GM18909 (cell line): ENCODE results near the gene ABHD17A.
"Not testable (repeated sequence)": the region's sequence is repeated elsewhere in the genome, so short reads cannot be mapped to it uniquely, and the experiment has no call there.

ENCODE experiments used
- ATAC-seq: cut with Tn5 transposase; IDR thresholded peaks from one replicate; pipeline ENCODE4 v1.9.1; 2021; ENCODE audit warnings: mild to moderate bottlenecking; ENCODE audit not compliant: unreplicated experiment, poor library complexity

ABHD17A gene

DNA sequence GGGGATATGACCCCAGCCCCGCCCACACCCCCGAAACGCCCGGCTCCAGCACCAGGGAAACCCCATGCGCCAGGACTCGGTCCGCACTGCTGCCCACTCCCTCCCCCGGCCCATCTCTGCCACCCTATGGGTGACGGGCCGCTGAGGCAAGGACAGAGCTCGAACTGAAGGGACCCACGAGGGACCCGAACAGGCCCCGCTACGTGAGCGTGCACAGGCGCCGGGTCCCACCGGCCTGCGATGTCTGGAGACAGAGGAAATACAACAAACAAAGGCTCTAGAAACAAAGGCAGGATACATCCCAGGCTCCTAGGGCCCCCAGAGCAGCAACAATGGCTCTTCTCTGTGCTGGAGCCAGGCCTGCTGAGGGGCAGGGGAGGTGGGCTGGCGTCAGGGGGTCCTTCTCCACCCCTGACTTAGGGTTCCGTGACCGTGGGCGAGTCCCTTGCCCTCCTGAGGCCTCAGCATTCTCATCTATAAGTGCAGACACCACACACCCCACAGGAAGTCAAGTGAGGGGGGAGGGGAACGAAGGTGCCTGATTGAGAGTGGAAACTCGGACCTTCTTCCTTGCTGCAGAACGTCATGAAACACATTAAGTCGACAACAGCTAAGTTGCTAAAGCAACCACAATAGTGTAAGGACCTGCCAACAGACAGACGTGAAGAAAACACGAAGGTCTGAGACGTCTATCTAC is 3.1 kb downstream of the ABHD17A start:
- no peak for ATAC-seq

DNA sequence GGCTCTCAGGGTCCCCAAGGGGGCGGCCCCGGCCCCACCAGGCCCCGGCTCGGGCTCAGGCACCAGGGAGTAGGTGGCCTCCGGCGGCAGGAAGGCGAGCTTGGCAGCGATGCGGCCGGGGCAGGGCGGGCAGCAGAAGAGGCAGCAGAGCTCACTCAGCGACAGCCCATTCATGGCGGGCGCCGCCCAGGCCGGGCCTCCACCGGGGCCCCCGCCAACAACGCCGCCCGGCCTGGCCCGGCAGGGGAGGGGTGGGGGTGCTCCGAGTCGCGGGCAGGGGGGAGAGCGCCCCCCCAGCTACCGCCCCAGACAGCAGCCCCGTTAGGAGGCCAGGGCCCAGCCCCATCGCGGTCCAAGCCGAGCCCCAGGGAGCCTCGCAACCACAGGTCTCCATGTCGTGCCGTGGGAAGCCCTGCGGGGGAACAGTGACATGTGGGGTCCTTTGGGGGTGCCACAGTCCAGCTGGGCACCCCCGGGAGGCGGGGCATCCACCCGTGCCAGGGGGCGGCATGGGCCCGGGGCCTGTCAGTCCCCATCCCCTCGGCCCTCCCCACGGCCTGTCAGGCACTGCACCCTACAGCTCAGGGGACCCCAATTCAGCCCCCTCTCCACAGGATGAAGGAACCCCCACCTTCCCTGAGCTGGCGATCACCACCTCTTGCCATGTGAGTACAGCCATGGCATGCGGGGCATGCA is 3.8 kb downstream of the ABHD17A start:
- not testable (repeated sequence) for ATAC-seq

DNA sequence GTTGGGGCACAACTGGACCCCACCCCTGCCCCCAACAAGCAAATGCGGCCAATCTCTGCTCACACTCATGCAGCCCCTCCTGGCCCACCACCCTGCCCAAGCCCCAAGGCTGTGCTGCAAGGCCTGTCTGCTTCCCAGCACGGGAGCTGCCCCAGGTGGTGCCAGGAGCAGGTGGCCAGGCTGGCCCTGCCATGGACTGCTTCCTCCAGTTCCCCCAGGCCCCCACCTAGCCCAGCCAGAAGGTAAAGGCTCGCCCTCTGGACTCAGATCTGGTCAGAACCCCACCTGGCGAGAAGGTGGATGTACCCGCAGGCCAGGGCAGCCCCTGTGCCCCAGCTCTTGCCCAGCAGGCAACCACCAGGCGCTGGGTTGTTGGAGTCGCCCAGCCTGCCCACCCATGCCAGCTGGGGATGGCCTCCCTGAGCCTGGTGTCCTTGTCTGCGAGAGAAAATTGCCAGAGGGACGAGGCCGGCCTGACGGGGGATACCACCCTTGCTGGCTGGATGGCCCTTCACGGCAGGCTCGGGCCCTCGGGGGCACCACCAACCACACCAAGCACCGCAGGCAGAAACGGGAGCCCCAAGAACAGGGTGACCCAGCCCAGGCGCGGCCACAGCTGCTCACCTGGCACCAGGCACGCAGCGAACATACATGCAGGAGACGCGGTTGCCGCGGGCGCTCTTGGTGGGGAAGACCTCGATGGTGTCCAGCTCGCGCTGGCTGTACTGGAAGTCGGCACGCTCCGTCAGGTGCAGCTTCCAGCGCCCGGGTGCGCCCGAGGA is 4.5 kb downstream of the ABHD17A start:
- ATAC-seq = no peak

DNA sequence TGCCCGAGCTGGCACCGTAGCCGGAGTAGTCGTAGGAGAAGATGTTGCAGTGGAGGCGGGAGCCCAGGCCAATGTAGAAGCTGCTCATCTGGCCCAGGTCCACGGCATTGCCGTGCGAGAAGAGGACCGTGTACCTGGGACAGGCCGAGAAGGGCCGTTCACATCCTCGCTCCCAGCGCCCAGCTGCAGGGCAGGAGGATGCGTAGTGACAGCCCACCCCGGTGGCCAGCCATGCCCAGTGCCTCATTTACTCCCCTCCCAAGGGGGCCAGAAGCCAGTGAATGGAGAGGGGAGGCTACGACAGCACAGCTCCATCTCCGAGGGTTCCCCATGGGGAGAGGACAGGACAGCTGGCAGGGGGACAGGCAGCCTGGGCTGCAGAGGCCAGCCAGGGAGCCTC is 5.3 kb downstream of the ABHD17A start:
- not testable (repeated sequence) for ATAC-seq

DNA sequence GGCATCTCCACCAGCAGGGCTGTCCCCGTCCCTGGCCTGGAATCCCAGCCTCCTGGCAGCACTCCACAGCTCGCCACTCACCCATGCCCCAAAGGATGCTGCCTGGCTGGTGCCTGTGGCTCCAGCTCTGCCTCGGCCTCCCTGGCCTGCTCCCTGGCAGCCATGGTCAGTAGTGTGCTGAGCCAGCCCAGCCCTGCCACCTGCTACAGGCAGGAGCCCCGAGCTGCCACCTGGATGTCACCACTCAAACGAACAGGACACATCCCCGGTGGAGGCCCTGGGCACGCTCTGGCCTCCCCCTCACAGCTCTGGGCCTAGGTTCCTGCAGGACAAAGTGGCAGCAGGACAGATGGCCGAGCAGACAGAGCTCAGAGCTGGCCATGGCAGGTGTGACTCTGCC is 6.7 kb downstream of the ABHD17A start:
- not testable (repeated sequence) for ATAC-seq

DNA sequence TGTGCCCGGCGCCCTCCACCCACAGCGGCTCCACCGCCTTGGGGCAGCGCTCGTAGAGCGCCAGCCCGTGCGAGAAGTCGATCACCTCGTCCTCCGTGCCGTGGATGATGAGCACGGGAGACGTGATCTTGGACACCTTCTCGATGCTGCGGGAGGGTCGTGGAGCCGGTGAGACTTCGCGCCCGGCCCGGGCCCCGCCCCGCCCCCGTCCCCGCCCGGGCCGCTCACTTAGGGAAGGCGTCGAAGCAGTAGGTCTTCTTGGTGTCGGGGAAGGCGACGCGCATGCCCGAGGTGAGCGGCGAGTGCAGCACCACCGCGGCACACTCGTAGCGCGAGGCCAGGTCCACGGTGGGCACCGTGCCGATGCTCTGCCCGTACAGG is 8.0 kb downstream of the ABHD17A start:
- not testable (repeated sequence) for ATAC-seq

DNA sequence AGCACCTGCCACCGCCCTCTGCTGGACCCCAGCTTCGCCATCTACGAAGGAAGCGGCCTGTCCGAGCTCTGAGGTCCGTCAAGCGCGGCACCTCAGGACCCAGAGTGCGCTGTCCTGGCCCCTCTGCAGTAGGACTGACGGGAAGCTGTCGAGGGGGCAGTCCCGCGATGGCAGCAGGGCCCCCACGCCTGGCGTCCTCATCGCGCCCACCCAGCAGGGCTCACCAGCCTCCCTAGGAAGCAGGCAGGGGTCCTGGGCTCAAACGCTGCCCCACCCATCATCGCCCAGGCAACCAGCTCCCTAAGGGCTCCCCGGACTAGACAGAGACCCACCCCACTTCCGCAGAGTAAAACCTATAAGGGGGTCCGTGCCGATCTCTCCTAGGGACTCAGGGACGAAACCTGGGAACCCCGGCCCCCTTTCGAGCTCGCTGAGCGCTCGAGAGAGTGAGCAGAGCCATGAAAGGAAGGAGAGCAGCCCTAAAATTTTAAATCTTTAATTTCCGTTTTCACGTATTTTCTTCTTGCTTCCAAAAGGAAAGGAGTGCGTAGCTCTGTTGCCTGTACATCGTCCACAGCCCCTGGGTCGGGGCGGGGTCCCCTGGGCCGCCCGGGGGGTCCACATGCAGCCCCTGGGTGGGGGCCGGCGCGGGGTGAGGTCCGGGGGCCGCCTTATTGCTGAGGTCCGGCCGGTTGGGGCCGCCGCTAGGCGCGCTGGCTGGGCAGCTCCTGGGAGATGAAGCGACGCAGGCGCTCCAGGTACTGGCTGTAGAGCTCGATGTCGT is 8.6 kb downstream of the ABHD17A start:
- not testable (repeated sequence) for ATAC-seq

DNA sequence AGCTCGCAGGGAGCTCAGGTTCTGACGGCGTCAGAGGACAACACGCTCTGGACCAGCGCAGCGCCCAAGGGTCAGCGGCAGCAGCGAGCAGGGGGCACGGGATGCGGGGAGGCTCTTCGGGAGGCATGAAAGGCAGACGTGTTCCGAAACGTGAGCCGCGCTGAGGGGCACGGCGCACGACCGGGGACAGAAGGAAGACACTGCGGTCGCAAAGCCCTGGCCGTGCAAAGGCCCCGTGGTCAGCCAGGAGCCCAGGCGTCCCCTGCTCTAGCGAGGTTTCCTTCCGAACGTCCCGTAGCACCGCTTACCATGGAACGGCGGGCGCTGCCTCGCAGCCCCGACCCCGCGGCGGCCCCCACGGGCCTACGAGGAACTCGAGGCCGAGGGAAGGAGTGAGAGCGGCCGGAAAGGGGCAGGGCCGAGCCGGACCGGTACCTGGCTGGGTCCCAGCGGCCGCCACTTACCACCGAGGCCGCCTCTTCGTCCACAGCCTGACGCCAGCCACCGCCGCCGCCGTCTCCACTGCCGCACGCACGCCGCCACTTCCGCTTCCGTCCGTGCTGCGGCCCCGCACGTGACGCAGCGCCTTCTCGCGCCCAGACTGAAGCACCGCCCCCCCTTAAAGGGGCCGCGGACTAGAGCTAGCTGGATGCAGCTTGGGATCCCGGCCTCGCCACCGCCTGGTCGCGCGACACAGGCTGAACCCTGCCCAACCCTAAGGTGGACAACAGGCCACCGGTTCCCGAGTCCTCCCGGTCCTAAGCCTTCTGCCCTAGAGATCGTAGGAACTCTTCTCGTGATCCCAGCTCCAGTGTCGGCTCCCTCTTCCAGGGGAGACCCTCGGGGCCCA is 9.4 kb downstream of the ABHD17A start:
- peak; percentile 87 for ATAC-seq

DNA sequence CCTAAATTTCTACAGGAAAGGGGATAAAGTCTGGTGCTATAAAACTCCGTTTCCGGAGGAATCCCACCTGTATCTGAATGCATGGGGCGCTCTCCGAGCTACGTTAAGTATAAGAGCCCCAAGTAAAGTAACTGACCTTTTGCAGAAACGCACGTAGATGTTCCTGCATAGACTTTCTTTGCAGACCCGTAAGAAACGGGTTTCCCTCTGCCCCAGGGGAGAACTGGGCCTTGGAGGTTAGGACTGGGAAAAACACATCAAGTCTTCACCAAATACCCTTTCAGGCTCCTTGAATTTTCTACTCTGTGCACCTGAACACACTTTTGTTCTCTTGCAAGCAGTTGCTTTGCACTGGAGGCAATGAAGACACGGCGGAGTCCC is 10.0 kb downstream of the ABHD17A start:
- ATAC-seq = not testable (repeated sequence)

DNA sequence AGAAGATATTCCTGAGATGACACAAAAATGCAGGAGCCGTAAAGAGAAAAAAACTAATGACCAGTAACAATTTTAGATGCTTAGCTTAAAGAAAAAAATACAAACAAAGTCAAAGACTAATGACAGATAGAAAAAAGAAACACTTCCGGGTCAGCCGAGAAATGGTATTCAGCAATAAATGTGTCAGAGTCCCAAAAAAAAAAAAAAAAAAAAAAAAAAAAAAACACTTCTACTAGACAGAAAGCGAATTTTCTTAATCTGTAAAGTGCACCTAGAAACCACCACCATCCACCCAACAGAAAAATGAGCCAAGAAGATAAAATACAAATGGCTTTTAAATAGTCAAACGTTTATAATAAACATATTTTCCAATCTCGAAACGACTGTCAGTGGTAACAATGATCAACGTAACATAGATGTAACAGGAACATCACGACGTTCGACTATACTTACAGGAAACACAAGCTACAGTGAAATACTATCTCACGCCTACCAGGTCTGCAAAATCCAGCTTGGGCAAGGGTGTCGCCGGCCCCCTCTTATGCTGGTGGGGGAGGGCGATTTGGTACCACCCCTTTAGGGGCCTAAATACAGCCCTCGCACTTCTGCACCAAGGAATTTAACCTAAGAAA is 10.6 kb downstream of the ABHD17A start:
- no peak for ATAC-seq

DNA sequence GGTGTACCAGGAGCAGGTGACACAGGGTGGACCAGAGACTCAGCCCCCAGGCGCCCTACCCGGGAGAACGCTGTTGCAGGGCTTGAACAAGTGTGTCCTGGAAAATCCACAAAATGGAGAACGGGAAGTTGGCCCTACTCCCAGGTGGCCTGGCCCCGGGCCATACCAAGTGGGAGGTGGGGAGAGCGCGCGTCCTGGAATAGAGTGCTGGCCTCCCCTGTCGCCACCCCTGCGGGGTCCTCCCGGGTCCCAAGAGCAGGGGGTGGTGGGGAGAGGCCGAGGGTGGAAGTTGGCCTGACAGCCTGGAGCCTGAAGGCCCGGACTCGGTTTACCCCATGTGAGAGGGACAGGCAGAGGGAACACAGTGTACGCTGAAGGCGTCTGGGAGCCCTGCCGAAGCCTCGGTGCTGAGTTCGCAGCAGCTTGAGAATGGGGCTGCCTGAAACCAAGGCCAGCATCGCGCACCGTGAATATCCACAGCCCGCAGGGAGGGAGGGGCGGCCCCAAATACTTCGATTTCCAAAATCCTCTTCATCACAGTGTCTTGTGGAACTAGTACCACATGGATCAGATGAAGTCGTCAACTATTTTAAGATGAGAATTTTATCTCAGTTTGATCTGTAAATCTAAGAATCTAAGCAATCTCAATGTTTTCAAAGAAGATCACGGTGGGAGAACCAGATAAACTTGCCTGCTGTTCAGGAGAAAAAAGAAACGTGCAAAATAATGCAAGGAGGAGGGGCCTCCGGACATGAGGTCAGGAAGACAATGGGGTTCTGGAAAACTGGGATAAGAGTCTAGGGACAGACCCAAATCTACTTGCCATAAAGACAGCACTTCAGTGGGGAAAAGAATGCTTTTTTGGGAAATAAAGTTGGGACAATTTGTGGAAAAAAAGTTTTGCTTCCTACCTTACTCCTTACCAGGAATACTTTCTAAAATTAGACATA is 11.5 kb downstream of the ABHD17A start:
- no peak for ATAC-seq

DNA sequence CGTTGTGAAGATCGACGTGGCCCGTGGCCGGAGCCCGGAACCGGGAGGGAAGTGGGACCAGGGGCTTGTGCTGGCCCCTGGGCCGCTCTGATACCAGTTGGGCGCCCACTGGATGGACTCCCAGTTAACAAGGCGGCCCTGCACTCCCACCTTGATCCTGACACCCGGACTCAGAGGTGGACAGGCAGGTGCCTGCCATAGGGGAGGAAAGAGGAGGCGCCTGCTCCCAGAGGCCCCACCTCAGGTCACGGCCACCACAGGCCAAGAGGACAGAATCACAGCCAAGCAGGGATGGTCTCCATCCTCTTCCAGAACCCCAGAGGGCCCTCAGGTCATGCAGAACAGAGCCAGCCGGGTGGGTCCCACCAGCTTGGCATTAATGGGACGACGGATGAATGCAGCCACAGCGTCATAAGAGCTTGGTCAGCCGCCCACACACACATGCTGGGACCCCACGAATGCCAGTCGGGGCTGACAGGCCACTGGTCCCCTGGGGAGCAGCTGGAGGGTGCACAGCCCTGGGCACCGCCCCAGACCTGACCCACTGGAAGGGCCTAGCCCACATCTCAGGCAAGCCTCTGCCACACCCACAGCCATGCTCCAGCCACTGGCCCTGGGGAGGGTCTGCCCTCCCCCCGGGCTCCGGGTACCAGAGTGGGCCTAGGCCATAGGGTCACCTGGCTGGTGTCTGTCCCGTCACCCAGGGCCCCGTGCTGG is 12.3 kb downstream of the ABHD17A start:
- no peak for ATAC-seq

DNA sequence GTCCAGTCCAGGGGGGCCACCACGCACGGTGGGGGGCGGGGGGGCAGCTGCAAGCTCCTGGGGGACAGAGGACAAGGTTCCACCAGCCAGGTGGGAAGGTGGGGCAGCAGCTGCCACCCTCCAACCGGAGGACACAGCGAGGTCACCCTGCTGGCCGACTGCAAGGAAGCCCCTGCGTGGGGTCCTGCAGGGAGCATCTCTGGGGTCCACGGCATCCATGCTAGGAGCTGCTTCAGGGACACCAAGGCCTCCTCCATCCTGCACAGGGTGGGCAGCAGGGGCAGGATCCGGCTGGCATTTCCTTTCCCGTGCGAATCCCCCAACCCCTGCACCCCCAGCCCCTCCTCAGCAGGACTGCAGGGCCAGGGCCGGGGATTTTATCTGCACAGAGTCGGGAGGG is 13.7 kb downstream of the ABHD17A start:
- ATAC-seq = no peak

DNA sequence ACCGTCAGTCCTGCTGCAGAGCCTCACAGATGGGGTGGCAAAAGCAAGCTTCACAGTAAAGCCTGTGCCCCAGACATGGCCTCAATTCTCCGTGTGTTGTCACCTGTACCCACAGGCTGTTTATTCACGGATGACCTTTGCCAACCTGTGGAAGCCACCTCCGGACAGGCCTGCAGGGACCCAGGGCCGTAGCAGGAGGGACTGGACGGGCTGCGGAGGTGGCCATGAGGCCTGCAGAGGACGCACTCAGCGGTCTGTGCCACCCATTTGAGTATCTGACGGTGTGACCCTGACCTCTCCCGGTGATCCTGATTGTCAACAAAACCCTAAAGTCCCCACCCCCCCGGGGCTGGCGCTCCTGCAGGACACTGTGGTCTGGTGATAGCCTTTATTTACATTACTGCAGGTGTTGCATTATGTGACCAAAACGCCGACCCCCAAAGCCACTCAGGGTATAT is 14.1 kb downstream of the ABHD17A start:
- ATAC-seq = no peak

DNA sequence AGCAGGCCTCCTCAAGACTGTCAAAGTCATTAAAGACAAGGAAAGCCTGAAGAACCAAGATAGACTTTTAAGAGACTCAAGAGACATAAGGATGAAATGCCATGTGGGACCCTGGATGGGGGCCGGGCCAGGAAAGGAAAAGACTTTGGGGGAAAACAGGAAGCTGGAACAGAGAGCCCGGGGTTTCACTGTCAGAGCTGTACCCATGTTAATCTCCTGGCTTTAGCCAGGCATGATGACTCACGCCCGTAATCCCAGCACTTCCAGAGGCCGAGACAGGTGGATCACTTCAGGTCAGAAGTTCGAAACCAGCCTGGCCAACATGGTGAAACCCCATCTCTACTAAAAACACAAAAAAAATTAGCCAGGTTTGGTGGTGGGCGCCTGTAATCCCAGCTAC is 16.3 kb downstream of the ABHD17A start:
- no peak for ATAC-seq

DNA sequence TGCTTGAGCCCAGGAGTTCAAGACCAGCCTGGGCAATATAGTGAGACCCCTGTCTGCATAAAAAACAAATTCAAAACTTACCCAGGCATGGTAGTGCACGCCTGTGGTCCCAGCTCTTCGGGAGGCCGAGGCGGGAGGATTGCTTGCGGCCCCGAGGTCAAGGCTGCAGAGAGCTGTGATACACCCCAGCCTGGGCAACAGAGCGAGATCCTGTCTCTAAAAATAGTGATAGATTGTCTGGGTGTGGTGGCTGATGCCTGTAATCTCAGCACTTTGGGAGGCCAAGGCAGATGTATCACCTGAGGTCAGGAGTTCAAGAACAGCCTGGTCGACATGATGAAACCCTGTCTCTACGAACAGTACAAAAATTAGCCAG is 18.0 kb downstream of the ABHD17A start:
- ATAC-seq = no peak

DNA sequence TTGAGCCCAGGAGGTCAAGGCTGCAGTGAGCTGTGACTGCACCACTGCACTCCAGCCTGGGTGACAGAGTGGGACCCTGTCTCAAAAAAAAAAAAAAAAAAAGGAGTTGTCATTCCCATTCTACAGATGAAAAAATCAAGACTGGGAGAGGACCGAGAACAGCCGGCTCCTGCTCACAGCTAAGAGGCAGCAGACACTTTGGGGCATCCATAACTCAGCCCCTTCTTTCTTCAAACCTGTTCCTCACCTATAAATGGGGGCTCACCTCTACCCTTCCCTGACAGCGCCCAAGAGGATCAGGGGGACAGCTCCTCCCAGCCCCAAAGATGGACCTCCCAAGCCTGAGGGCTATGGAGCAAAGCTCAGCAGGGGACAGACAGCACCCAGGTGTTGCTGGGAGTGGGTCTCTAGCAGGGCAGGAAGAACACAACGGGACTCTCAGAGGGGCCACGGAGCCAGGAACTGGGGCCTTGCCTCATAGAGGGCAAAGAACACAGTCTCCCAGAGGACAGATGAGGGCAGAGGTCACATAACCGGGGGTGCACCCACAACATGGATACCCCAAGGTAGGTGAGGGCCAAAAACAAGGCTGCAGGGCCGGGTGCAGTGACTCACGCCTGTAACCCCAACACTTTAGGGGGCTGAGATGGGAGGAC is 18.5 kb downstream of the ABHD17A start:
- ATAC-seq = no peak
